K562 (cell line): ENCODE measurements around the gene GNG7. TPM values are rescaled to one million over a fixed set of nuclear protein-coding genes. Genes with fewer than 3 reads are reported as not detected.
A peak's percentile ranks its signal among the peaks of the same experiment; 100 is the strongest.

Experiments
- ATAC-seq: fragments of 200-7000 bp; cut with Tn5 transposase; 3 replicates; pipeline ENCODE4 v1.9.1; 2020; ENCODE audit warnings: moderate library complexity
- BruUV-seq: library from RNA; stranded (reverse); fragments of 400-500 nt; replicated peaks from 2 replicates; lab custom pipeline; 2021; lab: Mats Ljungman, UMichigan
- CTCF ChIA-PET: fragments of 300-600 bp; formaldehyde crosslinking; extraction: SDS; loops from one replicate; lab custom pipeline; 2021; ENCODE audit warnings: low intra/inter-chr PET ratio; lab: Yijun Ruan, JAX
- POLR2A ChIA-PET: fragments of 300-600, 350-650 bp; sonication (Branson Sonifier 250); formaldehyde crosslinking; extraction: SDS; loops from one replicate; lab custom pipeline; 2021; ENCODE audit warnings: antibody characterized with exemption, inconsistent platforms; lab: Yijun Ruan, JAX
- DNase-seq, 4 experiments: peaks; one replicate each; pipeline versions ENCODE4 v3.0.0 to v3.0.0-alpha.2; 2011 to 2018; ENCODE audit warnings: low spot score in 3 of 4, mixed read lengths in 3 of 4; ENCODE audit errors: extremely low read depth in 1 of 4
- FAIRE-seq: peaks from 2 replicates; lab custom pipeline; 2011; peaks lifted over from hg19 to GRCh38; lab: Jason Lieb, UNC
- H2AFZ ChIP-seq: 2 replicates; pipeline ENCODE4 v1.6.0; 2011; ENCODE audit warnings: low read depth, low read length, control low read depth, inconsistent platforms
- H3K27ac ChIP-seq: fragments of 200-600 bp; 3 replicates; pipeline ENCODE4 v1.8.0; 2011; ENCODE audit warnings: low read depth, mild to moderate bottlenecking, control low read depth, inconsistent platforms, low read length, moderate library complexity, mixed read lengths; ENCODE audit errors: extremely low read depth
- H3K27me3 ChIP-seq, 2 experiments: fragments of 300-600 bp in 1 of 2; 2 replicates in 1 of 2; 3 replicates in 1 of 2; pipeline versions ENCODE4 v1.6.0 to v1.8.0; 2011; ENCODE audit warnings: inconsistent platforms in 2 of 2, low read length in 2 of 2, mild to moderate bottlenecking in 1 of 2, mixed read lengths in 1 of 2, moderate library complexity in 1 of 2; ENCODE audit not compliant: control insufficient read depth in 2 of 2, insufficient read depth in 2 of 2
- H3K36me3 ChIP-seq: fragments of 300-600 bp; 3 replicates; pipeline ENCODE4 v1.8.0; 2011; ENCODE audit warnings: mild to moderate bottlenecking, low read length, inconsistent platforms; ENCODE audit not compliant: control insufficient read depth, insufficient read depth
- H3K4me1 ChIP-seq, 2 experiments: fragments of 200-600 bp in 1 of 2; replicated peaks in 1 of 2; 2 replicates in 1 of 2; 3 replicates in 1 of 2; pipeline versions ENCODE4 v1.5.1 to v1.8.0; 2011; ENCODE audit warnings: inconsistent platforms in 2 of 2, low read length in 2 of 2, mild to moderate bottlenecking in 1 of 2, mixed read lengths in 1 of 2, moderate library complexity in 1 of 2; ENCODE audit not compliant: control insufficient read depth in 2 of 2, insufficient read depth in 2 of 2
- H3K4me2 ChIP-seq: 2 replicates; pipeline ENCODE4 v1.6.1; 2011; ENCODE audit warnings: low read length, control low read depth, inconsistent platforms, mixed read lengths; ENCODE audit not compliant: insufficient read depth
- H3K4me3 ChIP-seq: fragments of 200-600 bp; sonication (generic), shearing (Covaris generic); 2 replicates; pipeline ENCODE4 v1.5.1; 2016; ENCODE audit warnings: control low read depth, inconsistent platforms
- H3K79me2 ChIP-seq: fragments of 200-600 bp; 3 replicates; pipeline ENCODE4 v1.8.0; 2011; ENCODE audit warnings: low read length, inconsistent platforms; ENCODE audit not compliant: control insufficient read depth, insufficient read depth
- H3K9ac ChIP-seq, 2 experiments: 2 replicates each; pipeline versions ENCODE4 v1.6.0 to v1.6.1; 2011; ENCODE audit warnings: low read depth in 2 of 2, low read length in 2 of 2, control low read depth in 1 of 2, inconsistent platforms in 1 of 2, mild to moderate bottlenecking in 1 of 2, mixed read lengths in 1 of 2; ENCODE audit not compliant: insufficient read depth in 1 of 2
- H3K9me1 ChIP-seq: one replicate; pipeline ENCODE4 v1.6.0; 2011; ENCODE audit warnings: inconsistent platforms, mild to moderate bottlenecking, low read length, moderate library complexity; ENCODE audit not compliant: control insufficient read depth, insufficient read depth
- H3K9me3 ChIP-seq: replicated peaks from 2 replicates; pipeline ENCODE4 v1.5.1; 2011; ENCODE audit warnings: low read depth, low read length, inconsistent platforms; ENCODE audit not compliant: control insufficient read depth, insufficient read depth
- H4K20me1 ChIP-seq: replicated peaks from 2 replicates; pipeline ENCODE4 v1.6.1; 2011; ENCODE audit warnings: low read length, inconsistent platforms, mixed read lengths; ENCODE audit not compliant: control insufficient read depth, insufficient read depth
- ELF2 ChIP-seq: fragments of 250-450 bp; sonication (Bioruptor Pico); IDR thresholded peaks from 2 replicates; pipeline ENCODE4 v1.5.0; 2021; ENCODE audit warnings: mild to moderate bottlenecking
- NFE2L1 ChIP-seq: fragments of 450-650 bp; IDR thresholded peaks from 2 replicates; pipeline ENCODE4 v1.6.1; 2016; ENCODE audit warnings: missing genetic modification characterization, low read depth, mild to moderate bottlenecking, missing compliant biosample characterization, moderate library complexity, borderline replicate concordance
- YY1 ChIP-seq, 3 experiments: IDR thresholded peaks; 2 replicates each; pipeline ENCODE4 v1.6.1; 2011; ENCODE audit warnings: low read length in 2 of 3, mild to moderate bottlenecking in 2 of 3, moderate library complexity in 2 of 3, borderline replicate concordance in 1 of 3, control low read depth in 1 of 3, low read depth in 1 of 3; ENCODE audit not compliant: insufficient read depth in 3 of 3, insufficient replicate concordance in 2 of 3, control insufficient read depth in 1 of 3, insufficient read length in 1 of 3; ENCODE audit errors: extremely low read depth in 1 of 3
- ZBTB5 ChIP-seq: fragments of 450-650 bp; IDR thresholded peaks from 2 replicates; pipeline ENCODE4 v1.6.1; 2017; ENCODE audit warnings: antibody characterized with exemption
- ZNF24 ChIP-seq: fragments of 450-650 bp; IDR thresholded peaks from 2 replicates; pipeline ENCODE4 v1.6.1; 2016
- ZSCAN32 ChIP-seq: fragments of 450-650 bp; formaldehyde crosslinking; IDR thresholded peaks from 2 replicates; pipeline ENCODE4 v1.4.0; 2020; ENCODE audit warnings: mild to moderate bottlenecking, moderate library complexity
- WGBS: fragments of 100-300 bp; shearing (Covaris generic); methylation state at CpG from one replicate; pipeline ENCODE4 v1.1.6; 2016; ENCODE audit warnings: low coverage, mixed read lengths; ENCODE audit not compliant: insufficient coverage; ENCODE audit errors: missing lambda C conversion rate; 5-methylcytosine and 5-hydroxymethylcytosine counted together
- in situ Hi-C: fragments of 300-500 bp; cut with MboI; formaldehyde crosslinking; loops from 4 replicates; pipeline ENCODE4 v1.15.0; 2018; ENCODE audit warnings: inconsistent platforms, mixed read lengths
- intact Hi-C: fragments of 100-400 bp; cut with micrococcal nuclease; formaldehyde crosslinking; loops from 2 replicates; pipeline ENCODE4 v1.14.2; 2022
- polyA plus RNA-seq, 8 experiments: library from polyadenylated mRNA; depleted of rRNA in 4 of 8; stranded (reverse) in 5 of 8; unstranded in 3 of 8; fragments of >200 nt; fragmentation: Nextera tagmentation in 2 of 8; fragmentation: Illumina TruSeq in 1 of 8; extraction: Ambion mirVana in 2 of 8; extraction: Trizol in 1 of 8; gene quantifications; 2 replicates each; pipeline versions ENCODE4 v1.2.1 to v1.2.3, GENCODE V29; 2011 to 2014; ENCODE audit warnings: inconsistent platforms in 1 of 8, missing spikeins in 1 of 8
- total RNA-seq, 7 experiments: library from RNA; depleted of rRNA in 6 of 7; stranded (reverse); fragments of >200 nt in 6 of 7; fragmentation: Illumina TruSeq in 2 of 7; extraction: Trizol in 2 of 7; gene quantifications; 2 replicates each; pipeline versions ENCODE4 v1.2.1 to v1.2.3, GENCODE V29; 2011 to 2021; ENCODE audit warnings: low replicate concordance in 1 of 7
- TF ChIP-seq, protein P1 (sequence below): sonication (generic); formaldehyde crosslinking; IDR thresholded peaks from 2 replicates; pipeline ENCODE4 v1.8.0; 2022; ENCODE audit warnings: mild to moderate bottlenecking, missing genetic modification reagents

GNG7 gene
- total and polyA plus RNA-seq, 9 of the 15 experiments (the other 6 are each of a cell fraction or from before 2014, with no cell fraction given) = 0.01 to 0.20 (median 0.06) TPM; not detected in 1

GRCh38 chr19:2476451-2477140 is 225.9 kb downstream of the GNG7 start (continued):
- TF ChIP-seq ZBTB5 = no peak

GRCh38 chr19:2475702-2476450 is 226.6 kb downstream of the GNG7 start, which contains the start of gene GADD45B:
GADD45B (plus strand) TSS chr19:2476127; CDS start chr19:2476359, 232 bp downstream.
- peak; percentile 99 for FAIRE-seq
- in situ Hi-C loops = no loop called here
- H3K4me3 ChIP-seq = peak within 1 kb of the TSS; percentile 49
- H4K20me1 ChIP-seq = no peaks in the 10 kb centered on the region
- ChIA-PET CTCF (interaction anchor here (0.5 to 2.9 kb wide), 4 partner anchors 104 to 307 kb away, joined by 4 to 47 read pairs (median 20); no protein-coding TSS in a partner anchor), POLR2A (interaction anchor here (0.6 to 3.5 kb wide), 59 partner anchors 9 to 1246 kb away, joined by 3 to 26 read pairs (median 5); partner anchors contain the start of genes LMNB2 and TIMM13)
- peak; percentile 88 for ATAC-seq
- H3K9me1 ChIP-seq = no peaks in the 10 kb centered on the region
- peak; percentile 97 to 100 (median 98) for DNase-seq
- peak within 1 kb of the TSS; percentile 84 for H3K4me2 ChIP-seq
- no TSS peak for BruUV-seq
- no peaks in the 10 kb centered on the region for H3K79me2 ChIP-seq
- intact Hi-C loops = loop anchor here (2.0 kb wide), 1 partner anchor 67 kb away; no protein-coding TSS in a partner anchor
- H3K9ac ChIP-seq = peak within 1 kb of the TSS; percentile 50 to 87
- no peaks in the 10 kb centered on the region for H3K9me3 ChIP-seq
- H3K27ac ChIP-seq = peak within 1 kb of the TSS; percentile 25; the same call in 1 of the 3 replicates
- peaks cover 2 to 46% of the 10 kb centered on the region in 2 experiments; a peak in 4 of 5 replicates for H3K4me1 ChIP-seq
- H3K27me3 ChIP-seq = peaks cover 0 to 9% of the 10 kb centered on the region in 2 experiments; a peak in 2 of 5 replicates
- H2AFZ ChIP-seq = peak within 1 kb of the TSS; percentile 85
- WGBS = under 1% methylated on average over 52 of the region's 70 CpGs
- H3K36me3 ChIP-seq = no peaks in the 10 kb centered on the region
- TF ChIP-seq NFE2L1 (tag) = no peak
- TF ChIP-seq ZSCAN32 (CRISPR knock-in tag) = 0 out of 2 replicates have a peak, but pooled peaks have one; percentile 66
- TF ChIP-seq, protein P1, sequence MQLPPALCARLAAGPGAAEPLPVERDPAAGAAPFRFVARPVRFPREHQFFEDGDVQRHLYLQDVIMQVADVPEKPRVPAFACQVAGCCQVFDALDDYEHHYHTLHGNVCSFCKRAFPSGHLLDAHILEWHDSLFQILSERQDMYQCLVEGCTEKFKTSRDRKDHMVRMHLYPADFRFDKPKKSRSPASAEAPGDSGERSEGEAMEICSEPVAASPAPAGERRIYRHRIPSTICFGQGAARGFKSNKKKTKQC = 0 out of 2 replicates have a peak, but pooled peaks have one; percentile 23
- TF ChIP-seq YY1 (IDR thresholded peaks at IDR 0.05; ENCODE audit: borderline replicate concordance in 1 of 3, control insufficient read depth in 1 of 3, extremely low read depth in 1 of 3, insufficient read depth in 3 of 3, insufficient read length in 1 of 3, insufficient replicate concordance in 2 of 3, low read depth in 1 of 3, low read length in 2 of 3) = no peak
- peak; percentile 53; the same call in 1 of the 2 replicates for TF ChIP-seq ELF2 (CRISPR knock-in tag)
- TF ChIP-seq ZNF24 = no peak
